HG02943 (cell line): Measurements from ENCODE around the gene RAD51AP1.

Source experiments
- ATAC-seq: cut with Tn5 transposase; IDR thresholded peaks from one replicate; pipeline ENCODE4 v1.9.1; 2021; ENCODE audit warnings: mild to moderate bottlenecking, low read depth, moderate library complexity; ENCODE audit not compliant: unreplicated experiment

RAD51AP1 gene

DNA sequence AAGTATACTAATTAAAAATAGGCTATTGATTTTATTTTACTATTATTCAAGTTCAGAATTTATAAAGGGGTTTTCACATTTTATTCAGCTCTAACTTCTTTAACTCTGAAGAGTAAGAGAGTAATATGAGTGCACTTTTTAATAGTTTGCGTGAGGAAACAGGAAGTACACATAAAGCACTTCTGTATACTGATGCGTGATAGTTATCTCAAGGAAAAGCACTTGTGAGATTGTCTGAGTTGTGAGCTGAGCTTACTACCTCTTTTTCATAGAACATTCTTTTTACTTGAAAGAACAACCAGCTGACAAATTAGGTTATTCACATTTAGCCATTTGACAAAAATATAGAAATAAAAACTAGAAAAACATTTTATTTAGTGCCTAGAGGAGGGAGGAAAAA, 1.9 kb downstream of the RAD51AP1 start:
- ATAC-seq = no peak

DNA sequence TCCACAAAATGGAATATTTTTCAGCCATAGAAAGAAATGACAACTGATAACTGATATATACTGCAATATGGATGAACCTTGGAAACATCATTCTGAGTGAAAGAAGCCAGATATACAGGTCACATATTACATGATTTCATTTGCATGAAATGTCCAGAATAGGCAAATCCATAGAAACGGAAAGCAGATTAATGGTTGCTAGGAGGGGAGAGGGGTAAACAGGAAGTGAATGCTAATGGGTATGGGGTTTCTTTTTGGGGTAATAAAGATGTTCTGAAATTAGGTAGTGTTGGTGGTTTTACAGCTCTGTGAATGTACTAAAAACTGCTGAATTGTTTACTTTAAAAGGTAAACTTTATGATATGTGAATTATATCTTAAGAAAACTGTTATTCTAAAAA, 6.5 kb downstream of the RAD51AP1 start:
- ATAC-seq = no peak

GRCh38 chr12:4552191-4552590, 13.5 kb downstream of the RAD51AP1 start:
- no peak for ATAC-seq

DNA sequence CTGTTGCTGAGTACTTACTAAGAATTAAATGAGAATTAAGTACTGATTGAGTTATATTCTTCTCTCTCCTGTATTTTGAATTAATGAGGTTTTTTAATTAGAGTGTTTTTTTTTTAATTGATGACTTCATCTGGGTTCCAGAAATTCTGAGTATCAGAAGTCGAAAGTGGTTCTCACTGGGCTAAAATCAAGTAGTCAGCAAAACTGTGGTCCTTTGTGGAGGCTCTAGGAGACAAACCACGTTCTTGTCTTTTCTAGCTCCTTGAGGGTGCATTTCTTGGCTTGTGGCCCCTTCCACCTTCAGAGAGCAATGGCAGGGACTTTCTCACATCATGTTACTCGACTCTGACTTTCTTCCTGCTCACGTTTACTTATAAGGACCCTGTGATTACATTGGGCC, 15.3 kb downstream of the RAD51AP1 start:
- no peak for ATAC-seq

- ATAC-seq = no peak
Measured at GRCh38 chr12:4555804-4556203, 17.1 kb downstream of the RAD51AP1 start.

GRCh38 chr12:4556735-4557530, 18.2 kb downstream of the RAD51AP1 start:
- ATAC-seq = no peak

- no peak for ATAC-seq
Measured at GRCh38 chr12:4557586-4557985, 18.9 kb downstream of the RAD51AP1 start.

DNA sequence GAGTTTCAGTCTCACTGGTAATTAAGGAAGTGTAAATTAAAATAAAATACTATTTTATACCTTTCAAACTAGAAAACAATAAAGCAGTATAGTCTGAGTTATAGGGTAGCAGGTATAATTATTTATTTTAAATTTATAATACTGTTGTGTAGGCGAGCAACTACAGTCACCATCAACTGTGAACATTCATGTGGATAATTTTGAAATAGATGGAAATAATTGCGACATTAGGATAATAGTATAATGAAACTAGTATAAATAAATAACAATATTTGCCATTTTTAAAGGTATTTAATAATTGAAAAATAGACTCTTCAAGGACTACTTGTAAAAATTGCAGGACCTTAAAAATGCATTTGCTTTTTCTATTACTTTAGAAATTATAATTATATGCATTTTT, 19.5 kb downstream of the RAD51AP1 start:
- no peak for ATAC-seq

GRCh38 chr12:4562034-4562657, 23.5 kb downstream of the RAD51AP1 start, which contains the start of gene DYRK4:
DYRK4 (plus strand) TSS chr12:4562208; CDS start chr12:4562246, 38 bp downstream.
- ATAC-seq = no peak

DNA sequence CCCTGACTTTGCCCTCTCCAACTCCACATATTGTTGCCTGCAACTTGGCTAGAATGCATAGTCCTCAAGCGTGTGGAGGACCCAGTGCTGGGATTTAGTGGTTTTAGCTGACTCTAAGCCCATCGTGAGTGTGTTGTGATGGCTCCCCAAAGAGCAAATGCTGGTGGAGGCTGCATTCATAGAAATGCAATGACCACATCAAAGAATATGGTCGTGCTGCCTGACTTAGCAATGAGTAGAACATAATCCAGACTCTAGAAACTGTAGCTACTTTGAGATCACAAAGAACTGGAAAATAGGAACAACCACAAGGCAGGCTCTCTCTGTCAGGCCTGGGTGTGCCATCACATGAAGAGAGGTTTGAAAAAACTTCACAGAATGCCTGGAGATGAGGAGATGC, 24.6 kb downstream of the RAD51AP1 start:
- ATAC-seq = no peak

DNA sequence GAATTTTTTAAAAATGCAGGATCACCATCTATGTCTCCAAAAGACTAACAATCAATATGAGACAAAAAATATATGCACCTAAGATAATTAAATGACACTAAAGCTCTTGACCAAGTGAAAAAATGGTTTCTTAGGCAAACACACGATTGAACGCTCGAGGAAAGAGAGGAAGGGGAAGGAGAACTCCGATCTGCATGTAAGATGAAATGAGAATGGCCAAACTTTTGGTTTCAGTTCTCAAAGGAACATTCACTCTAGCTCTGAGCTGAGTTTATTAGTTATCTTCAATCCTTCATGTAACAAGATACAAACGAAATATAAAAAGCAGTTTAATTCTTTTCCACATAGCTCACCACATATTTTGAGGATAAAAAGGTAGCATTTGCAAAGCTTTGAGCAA, 26.1 kb downstream of the RAD51AP1 start:
- no peak for ATAC-seq

DNA sequence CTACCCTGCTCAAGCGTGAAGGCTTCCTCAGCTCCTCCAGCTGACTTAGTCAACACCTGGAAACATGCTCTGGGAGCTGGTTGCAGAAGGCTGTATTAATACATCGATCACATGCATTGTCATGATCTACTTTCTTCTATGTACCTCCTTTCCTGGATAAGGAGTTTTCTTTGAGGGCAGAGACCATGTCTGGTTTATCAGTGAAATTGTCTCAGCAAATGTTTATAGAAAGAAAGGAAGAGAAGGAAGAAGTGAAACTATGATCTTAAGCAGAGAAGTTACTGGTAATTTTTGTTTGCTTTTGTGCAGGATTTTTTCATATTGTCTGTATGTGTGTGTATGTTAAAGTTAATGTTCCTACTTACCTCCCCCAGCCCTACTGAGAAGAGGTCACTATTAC, 27.8 kb downstream of the RAD51AP1 start:
- no peak for ATAC-seq

DNA sequence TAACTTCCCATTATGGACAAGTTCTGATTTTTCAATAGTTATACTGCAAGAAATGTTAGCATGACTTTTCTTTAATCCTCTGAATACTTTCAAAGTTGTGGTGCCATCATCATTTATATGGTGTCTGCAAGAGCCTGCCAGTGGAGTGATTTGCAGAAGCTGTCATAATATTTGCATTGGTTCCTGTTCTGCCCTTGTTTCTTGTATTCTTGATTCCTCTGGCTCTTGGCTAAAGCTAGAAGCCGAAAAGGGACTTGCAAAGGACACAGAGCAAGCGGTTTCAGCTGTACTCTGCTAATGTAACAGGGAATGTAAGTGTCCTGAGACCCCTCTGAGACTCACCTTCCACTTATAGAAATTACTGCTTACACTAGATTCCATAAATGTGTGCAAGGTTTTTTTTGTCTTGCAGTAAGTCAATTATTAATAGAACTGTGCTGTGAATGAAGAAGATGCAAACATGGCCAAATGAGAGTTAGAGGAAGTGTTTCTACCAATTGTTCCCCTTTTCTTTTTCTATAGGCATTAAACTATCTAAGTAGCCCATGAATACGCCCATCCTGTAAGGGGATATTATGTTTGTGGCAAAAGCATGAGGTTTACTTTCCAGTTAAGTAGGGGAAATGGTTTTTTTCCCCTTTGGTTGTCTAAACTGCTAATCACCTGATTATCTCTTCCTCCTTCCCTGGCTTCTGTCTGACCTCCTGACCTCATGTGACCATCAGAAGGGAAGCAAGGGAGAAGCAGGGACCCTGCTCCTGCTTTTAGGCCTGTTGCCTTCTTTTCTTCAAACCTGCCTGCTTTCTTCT, 28.6 kb downstream of the RAD51AP1 start:
- no peak for ATAC-seq

DNA sequence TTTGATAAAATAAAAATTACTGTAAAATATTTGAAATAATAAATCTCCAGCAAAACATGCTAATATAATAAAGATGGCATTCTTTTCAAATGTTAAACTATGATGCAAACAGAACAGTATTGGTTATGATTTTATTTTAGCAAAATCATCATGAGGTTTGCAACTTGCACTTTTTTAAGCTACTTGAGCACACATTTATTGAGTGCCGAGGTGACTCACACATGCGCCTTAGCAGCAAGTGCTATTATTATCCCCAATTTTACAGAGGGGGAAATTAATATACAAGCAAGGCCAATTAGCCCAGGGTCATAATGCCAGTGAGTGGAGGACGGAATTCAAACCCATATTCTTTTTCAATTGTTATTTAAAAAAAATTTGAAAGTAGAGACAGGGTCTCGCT, 30.6 kb downstream of the RAD51AP1 start:
- no peak for ATAC-seq

DNA sequence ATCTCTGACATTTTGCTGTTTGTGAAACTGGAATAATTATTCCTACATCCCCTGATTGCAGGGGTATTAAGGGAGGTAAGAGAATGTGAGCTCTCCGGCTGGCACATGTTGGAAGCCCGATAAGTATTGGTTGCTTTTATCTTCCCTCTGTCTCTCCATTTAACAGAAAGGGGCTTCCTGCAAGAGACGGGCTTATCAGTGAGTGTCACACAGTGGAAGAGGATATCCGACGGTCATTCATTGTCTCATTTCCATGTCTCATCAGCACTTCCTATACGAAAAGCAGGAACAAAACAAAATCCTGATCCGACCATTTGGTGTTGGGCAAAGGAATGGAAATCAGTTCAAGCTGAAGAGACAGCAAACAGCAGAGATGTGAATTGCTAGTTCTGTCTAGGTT, 34.0 kb downstream of the RAD51AP1 start:
- no peak for ATAC-seq

DNA sequence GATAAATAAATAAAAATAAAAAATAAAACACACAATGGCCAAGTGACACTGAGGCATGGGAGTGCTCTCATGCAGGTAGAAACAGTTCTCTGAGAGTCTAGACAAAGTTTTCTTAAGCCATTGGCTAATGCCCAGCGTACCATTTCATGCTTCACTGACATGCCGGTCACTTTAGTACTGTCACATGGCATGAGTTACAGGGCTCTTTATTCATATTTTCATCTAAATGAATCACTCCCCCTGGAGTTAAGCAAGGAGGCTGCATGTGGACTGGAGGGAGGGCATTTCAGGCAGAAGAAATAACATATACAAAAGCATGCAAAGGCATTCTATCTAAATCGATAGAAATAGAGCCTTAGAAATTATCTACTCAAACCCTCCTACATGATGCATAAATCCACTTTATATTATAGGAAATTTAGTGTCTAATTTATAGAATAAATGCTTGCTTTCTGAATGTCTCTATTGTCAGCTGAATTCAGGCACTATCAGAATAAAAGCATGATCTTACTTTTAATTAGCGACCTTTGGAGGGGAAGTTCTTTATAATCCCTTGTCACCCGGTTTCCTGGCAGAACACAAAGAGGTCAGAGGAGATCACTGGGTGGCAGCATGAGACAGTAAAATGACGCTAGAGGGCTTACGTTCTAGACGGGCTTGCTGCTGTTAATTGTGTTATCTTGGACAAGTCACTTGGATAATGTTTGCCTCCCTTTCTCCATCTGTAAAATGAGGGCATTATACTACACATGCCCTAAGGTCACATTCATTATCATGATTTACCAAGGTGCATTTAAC, 40.8 kb downstream of the RAD51AP1 start:
- ATAC-seq = no peak

DNA sequence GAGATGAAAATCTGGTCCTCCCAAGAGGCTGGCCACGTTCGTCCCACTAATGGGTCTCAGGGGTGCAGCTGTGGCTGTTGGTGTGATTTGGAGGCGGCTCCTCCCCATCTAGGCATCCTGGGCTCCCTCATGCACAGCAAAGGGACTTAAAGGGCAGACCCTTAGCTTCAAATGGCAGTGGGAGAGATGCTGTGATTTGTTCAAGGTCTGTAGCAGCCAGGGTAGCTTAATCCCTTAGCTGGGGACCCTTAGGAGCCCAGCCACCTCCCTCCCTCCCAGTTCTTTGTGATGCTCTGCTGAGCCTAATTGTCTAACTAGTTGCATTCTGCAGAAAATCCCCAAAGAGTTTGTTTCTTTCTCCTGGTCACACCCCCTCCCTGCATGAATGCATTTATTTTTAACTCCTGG, 41.6 kb downstream of the RAD51AP1 start:
- ATAC-seq = no peak

DNA sequence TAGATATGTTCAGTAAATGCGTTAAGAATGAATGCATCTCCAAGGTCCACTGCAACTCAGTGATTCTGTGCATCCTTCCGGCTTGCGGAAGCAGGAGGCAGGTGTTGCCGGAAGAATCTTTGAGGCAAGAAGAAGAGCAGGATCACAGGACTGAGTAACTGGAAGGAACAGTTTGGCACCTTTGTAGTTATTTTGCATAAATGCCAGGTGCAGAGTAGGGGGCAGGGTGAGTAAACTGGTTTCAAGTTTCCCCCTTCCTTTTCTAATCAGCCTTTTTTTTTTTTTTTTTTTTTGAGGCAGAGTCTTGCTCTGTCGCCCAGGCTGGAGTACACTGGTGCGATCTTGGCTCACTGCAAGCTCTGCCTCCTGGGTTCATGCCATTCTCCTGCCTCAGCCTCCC, 45.6 kb downstream of the RAD51AP1 start:
- ATAC-seq = no peak

DNA sequence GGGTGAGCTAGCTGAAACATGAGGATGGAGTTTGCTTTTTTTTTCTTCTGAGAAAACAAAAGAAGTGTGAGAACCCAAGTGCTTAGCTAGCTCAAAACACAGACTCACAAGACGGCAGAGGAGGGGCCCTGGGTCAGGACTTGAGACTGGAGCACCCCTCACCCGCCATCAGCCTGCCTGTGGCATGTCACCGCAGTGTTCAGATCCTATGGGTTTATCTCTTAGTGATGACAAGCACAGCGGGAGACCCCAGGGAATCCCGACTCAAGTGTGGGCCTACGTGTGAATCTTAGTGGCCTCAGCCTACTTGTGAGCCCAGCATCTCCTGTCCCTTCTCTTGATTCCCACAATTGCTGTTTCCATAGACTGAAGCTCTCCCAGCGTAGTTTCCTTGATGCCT, 46.2 kb downstream of the RAD51AP1 start:
- no peak for ATAC-seq

DNA sequence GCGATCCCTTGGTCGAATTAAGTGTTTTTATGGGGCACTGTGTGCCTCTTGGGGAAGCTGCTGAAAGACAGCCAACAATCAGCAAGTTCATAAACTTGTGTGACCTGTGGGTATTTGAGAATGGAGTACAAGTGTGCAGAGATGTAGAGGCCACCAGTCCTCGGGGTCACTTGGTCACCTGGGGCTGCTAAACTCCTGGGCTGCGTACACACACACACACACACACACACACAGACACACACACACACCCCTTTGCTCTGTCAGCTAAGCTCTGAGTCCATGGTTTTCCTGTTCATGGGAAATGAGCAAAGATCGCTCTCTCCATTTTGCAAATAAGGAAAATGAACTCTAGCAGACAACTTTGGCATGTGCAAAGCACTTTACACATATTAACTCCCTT, 47.8 kb downstream of the RAD51AP1 start:
- no peak for ATAC-seq

DNA sequence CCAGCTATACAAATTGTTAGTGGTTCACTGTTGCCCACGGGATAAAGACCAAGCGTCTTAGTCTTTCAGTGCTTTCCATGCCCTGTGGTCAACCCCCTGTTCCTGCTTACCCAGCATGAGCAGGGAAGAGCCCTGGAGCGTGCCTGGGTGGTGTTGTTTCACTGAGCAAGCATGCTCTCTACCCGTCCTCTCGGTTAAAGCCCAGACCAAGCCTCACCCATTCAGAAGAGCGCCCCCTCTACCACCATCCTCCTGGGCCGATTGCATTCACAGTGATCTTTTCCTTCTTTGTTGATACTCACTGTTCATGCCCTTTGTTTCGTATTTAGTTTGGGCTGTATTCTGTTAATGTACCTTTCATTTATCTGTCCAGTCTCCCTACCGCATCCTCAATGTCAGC, 48.4 kb downstream of the RAD51AP1 start:
- ATAC-seq = no peak
